Lower leg skin (tissue), 3 donors: Measurements from ENCODE around the gene SERPINE2.

ENCODE experiments used
- POLR2A ChIP-seq, 2 donors: fragments of 450-650 bp; IDR thresholded peaks; one replicate each; pipeline ENCODE4 v1.6.1; 2016 to 2017; ENCODE audit warnings: antibody characterized with exemption in 2 of 2, mild to moderate bottlenecking in 1 of 2, moderate library complexity in 1 of 2
- TF ChIP-seq, protein P1 (sequence below), 3 donors: fragments of 450-650 bp; IDR thresholded peaks; one replicate each; pipeline ENCODE4 v1.5.1; 2016; ENCODE audit warnings: antibody characterized with exemption in 3 of 3, mild to moderate bottlenecking in 3 of 3, moderate library complexity in 2 of 3

- TF ChIP-seq POLR2A (IDR thresholded peaks at IDR 0.05), result no peak
- TF ChIP-seq, protein P1, sequence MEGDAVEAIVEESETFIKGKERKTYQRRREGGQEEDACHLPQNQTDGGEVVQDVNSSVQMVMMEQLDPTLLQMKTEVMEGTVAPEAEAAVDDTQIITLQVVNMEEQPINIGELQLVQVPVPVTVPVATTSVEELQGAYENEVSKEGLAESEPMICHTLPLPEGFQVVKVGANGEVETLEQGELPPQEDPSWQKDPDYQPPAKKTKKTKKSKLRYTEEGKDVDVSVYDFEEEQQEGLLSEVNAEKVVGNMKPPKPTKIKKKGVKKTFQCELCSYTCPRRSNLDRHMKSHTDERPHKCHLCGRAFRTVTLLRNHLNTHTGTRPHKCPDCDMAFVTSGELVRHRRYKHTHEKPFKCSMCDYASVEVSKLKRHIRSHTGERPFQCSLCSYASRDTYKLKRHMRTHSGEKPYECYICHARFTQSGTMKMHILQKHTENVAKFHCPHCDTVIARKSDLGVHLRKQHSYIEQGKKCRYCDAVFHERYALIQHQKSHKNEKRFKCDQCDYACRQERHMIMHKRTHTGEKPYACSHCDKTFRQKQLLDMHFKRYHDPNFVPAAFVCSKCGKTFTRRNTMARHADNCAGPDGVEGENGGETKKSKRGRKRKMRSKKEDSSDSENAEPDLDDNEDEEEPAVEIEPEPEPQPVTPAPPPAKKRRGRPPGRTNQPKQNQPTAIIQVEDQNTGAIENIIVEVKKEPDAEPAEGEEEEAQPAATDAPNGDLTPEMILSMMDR (IDR thresholded peaks at IDR 0.05), result no peak
Observed at GRCh38 chr2:223998948-223999347, 40.1 kb downstream of the SERPINE2 start.
